GM23248 (cell line): Measurements from ENCODE around the gene DCUN1D2. TPM values are rescaled to one million over a fixed set of nuclear protein-coding genes. Genes with fewer than 3 reads are reported as not detected.

Experiments used
- DNase-seq: peaks from one replicate; pipeline ENCODE4 v3.0.0-alpha.2; 2015
- H2AFZ ChIP-seq: fragments of 200-600 bp; sonication (generic); 2 replicates; pipeline ENCODE4 v1.6.1; 2016; ENCODE audit warnings: antibody characterized with exemption
- H3F3A ChIP-seq: fragments of 200-600 bp; sonication (generic); 2 replicates; pipeline ENCODE4 v1.6.1; 2016; ENCODE audit warnings: mild to moderate bottlenecking, antibody characterized with exemption, mixed run types; ENCODE audit not compliant: insufficient read depth
- H3K27ac ChIP-seq: fragments of 200-600 bp; sonication (generic); 2 replicates; pipeline ENCODE4 v1.5.1; 2016; ENCODE audit warnings: mild to moderate bottlenecking
- H3K27me3 ChIP-seq: fragments of 200-600 bp; sonication (generic); replicated peaks from 2 replicates; pipeline ENCODE4 v1.6.1; 2016; ENCODE audit warnings: mild to moderate bottlenecking; ENCODE audit not compliant: insufficient read depth
- H3K36me3 ChIP-seq: fragments of 200-600 bp; sonication (generic); 2 replicates; pipeline ENCODE4 v1.6.1; 2016; ENCODE audit warnings: low read depth, mild to moderate bottlenecking
- H3K4me1 ChIP-seq: fragments of 200-600 bp; sonication (generic); 2 replicates; pipeline ENCODE4 v1.6.1; 2016; ENCODE audit warnings: mild to moderate bottlenecking; ENCODE audit not compliant: insufficient read depth
- H3K4me2 ChIP-seq: fragments of 200-600 bp; sonication (generic); one replicate; pipeline ENCODE4 v1.6.1; 2016; ENCODE audit warnings: mild to moderate bottlenecking; ENCODE audit not compliant: unreplicated experiment
- H3K4me3 ChIP-seq: fragments of 200-600 bp; sonication (generic); 2 replicates; pipeline ENCODE4 v1.5.1; 2016; ENCODE audit warnings: mild to moderate bottlenecking
- H3K79me2 ChIP-seq: fragments of 200-600 bp; sonication (generic); 2 replicates; pipeline ENCODE4 v1.6.1; 2016; ENCODE audit warnings: mild to moderate bottlenecking; ENCODE audit not compliant: insufficient read depth
- H3K9ac ChIP-seq: fragments of 200-600 bp; sonication (generic); 2 replicates; pipeline ENCODE4 v1.6.1; 2016; ENCODE audit warnings: mild to moderate bottlenecking
- H3K9me2 ChIP-seq: fragments of 200-600 bp; sonication (generic); 2 replicates; pipeline ENCODE4 v1.6.1; 2016; ENCODE audit warnings: mixed run types, mild to moderate bottlenecking, moderate library complexity; ENCODE audit not compliant: insufficient read depth
- H3K9me3 ChIP-seq: fragments of 200-600 bp; sonication (generic); one replicate; pipeline ENCODE4 v1.6.1; 2017; ENCODE audit warnings: low read depth
- H4K20me1 ChIP-seq: fragments of 200-600 bp; sonication (generic); 2 replicates; pipeline ENCODE4 v1.6.0; 2016; ENCODE audit not compliant: insufficient read depth
- EZH2 ChIP-seq: fragments of 200-600 bp; sonication (generic); IDR thresholded peaks from 2 replicates; pipeline ENCODE4 v1.6.1; 2018; ENCODE audit warnings: antibody characterized with exemption, mild to moderate bottlenecking; ENCODE audit not compliant: insufficient read depth, poor library complexity, severe bottlenecking
- EZH2phosphoT487 ChIP-seq: fragments of 200-600 bp; sonication (generic); IDR thresholded peaks from 2 replicates; pipeline ENCODE4 v1.6.1; 2018; ENCODE audit warnings: antibody characterized with exemption, moderate library complexity, mild to moderate bottlenecking, low read depth; ENCODE audit not compliant: insufficient read depth
- WGBS, 2 experiments: methylation state at CpG; one replicate each; pipeline ENCODE4 v1.1.6; 2015 to 2017; ENCODE audit warnings: low lambda C conversion rate in 2 of 2, low coverage in 1 of 2; ENCODE audit errors: missing lambda C conversion rate in 2 of 2; 5-methylcytosine and 5-hydroxymethylcytosine counted together
- in situ Hi-C: fragments of 300-500 bp; cut with MboI; formaldehyde crosslinking; loops from 2 replicates; pipeline ENCODE4 v1.15.0; 2020
- polyA plus RNA-seq: library from polyadenylated mRNA; unstranded; fragments of >200 nt; fragmentation: Nextera tagmentation; extraction: Ambion mirVana; gene quantifications from 2 replicates; pipeline ENCODE4 v1.2.1, GENCODE V29; 2016
- total RNA-seq: library from RNA; depleted of rRNA; stranded (reverse); fragments of >200 nt; shearing (Covaris generic); gene quantifications from 2 replicates; pipeline ENCODE4 v1.2.3, GENCODE V29; 2014

Gene DCUN1D2
- total and polyA plus RNA-seq, 2 experiments from 2014 or later: 7.2 to 9.9 TPM

DNA sequence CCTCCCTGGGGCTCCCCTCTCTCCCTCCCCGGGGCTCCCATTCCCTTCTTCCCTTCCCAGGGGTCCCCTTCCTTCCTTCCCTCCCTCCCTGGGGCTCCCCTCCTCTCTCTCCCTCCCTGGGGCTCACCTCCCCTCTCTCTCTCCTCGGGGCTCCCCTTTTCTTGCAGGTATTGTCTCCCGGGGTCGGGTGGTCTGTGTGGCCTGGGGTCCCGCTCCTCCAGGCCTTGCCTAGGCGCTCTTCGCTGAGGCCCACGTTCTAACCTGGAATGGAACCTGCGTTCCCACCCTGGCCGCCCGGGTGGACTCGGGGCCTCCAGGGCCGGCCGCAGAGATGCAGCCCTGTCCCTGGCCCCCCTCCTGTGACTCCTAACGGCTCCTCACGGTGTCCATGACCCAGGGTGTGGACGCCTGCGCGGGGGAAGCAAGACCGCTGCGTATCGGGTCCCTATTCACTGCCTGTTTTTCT, 940 bp upstream of the DCUN1D2 start:
- H3F3A ChIP-seq: peaks cover 45% of the 10 kb centered on the region
- no peaks in the 10 kb centered on the region for H3K9me3 ChIP-seq
- peak overlapping the region; percentile 89 for H3K4me3 ChIP-seq
- peaks cover 39% of the 10 kb centered on the region for H3K4me1 ChIP-seq
- peak overlapping the region; percentile 90 for H3K27ac ChIP-seq
- peak overlapping the region; percentile 98 for H3K4me2 ChIP-seq
- in situ Hi-C loops: no loop called here
- H2AFZ ChIP-seq: peak overlapping the region; percentile 70
- WGBS, 2 experiments: 1% methylated on average over 19 to 22 of the region's 22 CpGs
- H3K27me3 ChIP-seq: no peaks in the 10 kb centered on the region
- peaks cover under 1% of the 10 kb centered on the region; the same call in 1 of the 2 replicates for H4K20me1 ChIP-seq
- H3K36me3 ChIP-seq: peaks cover 18% of the 10 kb centered on the region
- no peaks in the 10 kb centered on the region for H3K9me2 ChIP-seq
- peak; percentile 79 for DNase-seq
- peak overlapping the region; percentile 95 for H3K9ac ChIP-seq
- H3K79me2 ChIP-seq: peaks cover 84% of the 10 kb centered on the region
- TF ChIP-seq EZH2phosphoT487 (no peak), EZH2 (no peak)

GRCh38 chr13:113489549-113490495, 689 bp downstream of the DCUN1D2 start:
- H3F3A ChIP-seq: peaks cover 45% of the 10 kb centered on the region
- TF ChIP-seq EZH2: no peak
- TF ChIP-seq EZH2phosphoT487: no peak
- peak overlapping the region; percentile 90 for H3K27ac ChIP-seq
- H4K20me1 ChIP-seq: no peaks in the 10 kb centered on the region; the same call in 1 of the 2 replicates
- H3K4me3 ChIP-seq: peak overlapping the region; percentile 89
- H3K9me2 ChIP-seq: no peaks in the 10 kb centered on the region
- H3K36me3 ChIP-seq: peaks cover 2% of the 10 kb centered on the region; the same call in 1 of the 2 replicates
- peaks cover 39% of the 10 kb centered on the region for H3K4me1 ChIP-seq
- DNase-seq: peak; percentile 79
- H3K9ac ChIP-seq: peak overlapping the region; percentile 95
- WGBS, 2 experiments: 2 to 5% methylated on average over 25 to 51 of the region's 54 CpGs
- H3K4me2 ChIP-seq: peak overlapping the region; percentile 98
- no peaks in the 10 kb centered on the region for H3K27me3 ChIP-seq
- peak overlapping the region; percentile 70 for H2AFZ ChIP-seq
- in situ Hi-C loops: no loop called here
- H3K9me3 ChIP-seq: no peaks in the 10 kb centered on the region
- H3K79me2 ChIP-seq: peaks cover 84% of the 10 kb centered on the region

DNA sequence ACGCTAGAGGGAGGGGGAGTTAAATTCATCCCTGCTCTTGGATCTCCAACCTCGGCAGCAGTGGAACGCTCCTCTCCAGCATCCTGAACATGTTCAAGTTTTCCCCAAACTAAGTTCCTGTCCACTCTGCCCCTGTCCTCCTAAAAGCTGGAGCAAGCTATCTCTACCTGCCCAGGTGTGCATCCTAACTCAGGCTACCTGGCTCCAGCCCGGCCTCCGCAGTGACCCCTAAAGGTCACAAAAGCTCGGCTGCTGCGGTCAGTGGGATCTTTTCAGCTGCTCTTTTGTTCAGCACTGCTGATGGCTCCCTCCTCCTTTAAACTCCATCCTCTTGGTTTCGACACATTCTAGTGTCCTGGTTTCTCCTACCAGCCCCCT, 1.4 kb downstream of the DCUN1D2 start:
- Histone ChIP-seq H3K27ac (peak overlapping the region; percentile 90), H3K9ac (peak overlapping the region; percentile 95), H3K4me1 (peaks cover 34% of the 10 kb centered on the region), H3F3A (peaks cover 38% of the 10 kb centered on the region), H3K4me3 (peak overlapping the region; percentile 89), H3K79me2 (peaks cover 84% of the 10 kb centered on the region), H3K27me3 (no peaks in the 10 kb centered on the region), H3K36me3 (no peaks in the 10 kb centered on the region), H3K9me3 (no peaks in the 10 kb centered on the region), H3K9me2 (no peaks in the 10 kb centered on the region), H4K20me1 (no peaks in the 10 kb centered on the region), H3K4me2 (peak overlapping the region; percentile 98), H2AFZ (peak overlapping the region; percentile 70)
- no peak for DNase-seq
- 8 to 10% methylated on average over 8 of the region's 8 CpGs for WGBS, 2 experiments
- in situ Hi-C loops: no loop called here
- TF ChIP-seq EZH2: no peak

DNA sequence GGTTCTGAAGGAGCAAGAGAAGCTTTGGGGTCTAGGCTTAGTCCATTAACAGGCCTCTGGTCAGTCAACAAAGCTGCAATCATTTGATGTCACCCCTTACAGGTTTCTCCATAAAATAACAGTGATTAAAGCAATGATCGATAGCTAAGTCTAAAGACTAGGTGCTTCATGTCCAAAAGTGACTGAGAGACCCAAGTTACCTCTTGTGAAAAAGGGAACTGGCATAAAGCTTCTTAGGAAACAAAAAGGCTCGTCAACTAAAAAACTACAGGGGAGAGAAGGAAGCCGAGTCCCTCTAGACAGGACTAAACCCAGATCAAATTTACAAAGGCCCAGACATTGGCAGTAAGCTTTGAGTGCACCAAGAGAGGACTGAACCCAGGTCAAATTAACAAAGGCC, 2.2 kb downstream of the DCUN1D2 start:
- H3F3A ChIP-seq: peaks cover 30% of the 10 kb centered on the region
- no peaks in the 10 kb centered on the region for H3K9me2 ChIP-seq
- H3K36me3 ChIP-seq: no peaks in the 10 kb centered on the region
- in situ Hi-C loops: no loop called here
- H3K4me1 ChIP-seq: peaks cover 26% of the 10 kb centered on the region
- TF ChIP-seq EZH2phosphoT487 (no peak), EZH2 (no peak)
- DNase-seq: no peak
- H3K27ac ChIP-seq: no peak overlapping the region
- peaks cover 86% of the 10 kb centered on the region for H3K79me2 ChIP-seq
- no peaks in the 10 kb centered on the region for H3K9me3 ChIP-seq
- peak overlapping the region; percentile 95; the same call in 1 of the 2 replicates for H3K9ac ChIP-seq
- peak overlapping the region; percentile 98 for H3K4me2 ChIP-seq
- 72 to 78% methylated on average over 3 of the region's 3 CpGs for whole genome bisulfite sequencing, 2 experiments
- no peaks in the 10 kb centered on the region for H4K20me1 ChIP-seq
- H3K4me3 ChIP-seq: 0 out of 2 replicates have a peak overlapping the region, but pooled peaks have one; percentile 89
- no peak overlapping the region for H2AFZ ChIP-seq
- H3K27me3 ChIP-seq: no peaks in the 10 kb centered on the region
